Peyer's patch (tissue), 4 donors: Measurements from ENCODE around the gene SLC26A11.
A peak's percentile ranks its signal among the peaks of the same experiment; 100 is the strongest.

Source experiments
- POLR2A ChIP-seq, 2 donors: fragments of 450-650 bp; IDR thresholded peaks; one replicate each; pipeline ENCODE4 v1.5.1; 2017; ENCODE audit warnings: antibody characterized with exemption in 2 of 2, mild to moderate bottlenecking in 2 of 2, moderate library complexity in 2 of 2
- TF ChIP-seq, protein P1 (sequence below), 6 experiments: fragments of 450-650 bp in 4 of 6; fragments of 200-600 bp in 2 of 6; sonication (generic) in 1 of 6; IDR thresholded peaks; one replicate each; pipeline ENCODE4 v1.5.1; 2017 to 2019; ENCODE audit warnings: antibody characterized with exemption in 6 of 6, mild to moderate bottlenecking in 3 of 6, moderate library complexity in 1 of 6

DNA sequence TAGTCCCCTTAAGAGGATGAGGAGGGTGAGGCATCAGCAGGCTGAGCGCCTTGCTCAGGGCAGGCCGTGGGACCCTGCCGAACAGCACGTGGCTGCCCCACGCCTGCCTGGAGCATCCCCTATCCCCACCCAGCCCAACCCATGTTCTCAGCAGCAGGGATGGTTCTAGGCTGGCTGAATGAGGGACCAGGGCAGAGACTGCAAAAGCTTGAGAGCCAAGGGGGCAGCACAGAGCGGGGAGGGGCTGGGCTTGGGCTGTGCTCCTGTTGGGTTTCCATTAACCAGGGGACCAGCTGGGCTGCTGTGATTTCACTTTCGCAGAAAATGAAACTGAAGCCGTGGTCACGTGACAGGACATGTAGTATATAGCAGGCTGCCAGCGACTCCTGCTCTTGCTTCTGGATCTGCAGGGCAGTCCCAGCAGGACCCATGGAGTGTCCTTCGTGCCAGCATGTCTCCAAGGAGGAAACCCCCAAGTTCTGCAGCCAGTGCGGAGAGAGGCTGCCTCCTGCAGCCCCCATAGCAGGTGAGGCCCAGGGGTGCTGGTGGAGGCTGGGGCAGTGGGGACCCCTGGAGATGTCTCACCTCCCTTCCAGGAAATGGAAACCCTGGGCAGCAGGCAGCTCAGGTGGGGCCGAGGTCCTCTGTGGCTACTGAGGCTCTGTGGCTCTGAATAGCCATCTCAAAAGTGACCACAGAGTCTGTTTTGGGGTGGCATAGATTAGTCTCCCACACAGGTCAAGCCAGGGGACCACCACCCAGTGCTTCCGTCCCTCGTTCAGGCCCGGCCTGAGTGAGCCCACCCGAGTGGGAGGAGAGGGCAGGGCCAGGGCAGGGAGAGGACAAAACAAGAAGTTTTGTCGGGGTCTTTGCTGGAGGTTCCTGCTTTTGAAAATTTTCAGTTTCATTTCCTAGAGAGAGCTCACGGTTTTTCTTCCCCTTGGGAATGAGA is 43.3 kb downstream of the SLC26A11 start:
- TF ChIP-seq POLR2A (IDR thresholded peaks at IDR 0.05) = peak; percentile 83 to 91
- TF ChIP-seq, protein P1, sequence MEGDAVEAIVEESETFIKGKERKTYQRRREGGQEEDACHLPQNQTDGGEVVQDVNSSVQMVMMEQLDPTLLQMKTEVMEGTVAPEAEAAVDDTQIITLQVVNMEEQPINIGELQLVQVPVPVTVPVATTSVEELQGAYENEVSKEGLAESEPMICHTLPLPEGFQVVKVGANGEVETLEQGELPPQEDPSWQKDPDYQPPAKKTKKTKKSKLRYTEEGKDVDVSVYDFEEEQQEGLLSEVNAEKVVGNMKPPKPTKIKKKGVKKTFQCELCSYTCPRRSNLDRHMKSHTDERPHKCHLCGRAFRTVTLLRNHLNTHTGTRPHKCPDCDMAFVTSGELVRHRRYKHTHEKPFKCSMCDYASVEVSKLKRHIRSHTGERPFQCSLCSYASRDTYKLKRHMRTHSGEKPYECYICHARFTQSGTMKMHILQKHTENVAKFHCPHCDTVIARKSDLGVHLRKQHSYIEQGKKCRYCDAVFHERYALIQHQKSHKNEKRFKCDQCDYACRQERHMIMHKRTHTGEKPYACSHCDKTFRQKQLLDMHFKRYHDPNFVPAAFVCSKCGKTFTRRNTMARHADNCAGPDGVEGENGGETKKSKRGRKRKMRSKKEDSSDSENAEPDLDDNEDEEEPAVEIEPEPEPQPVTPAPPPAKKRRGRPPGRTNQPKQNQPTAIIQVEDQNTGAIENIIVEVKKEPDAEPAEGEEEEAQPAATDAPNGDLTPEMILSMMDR (IDR thresholded peaks at IDR 0.05) = peak in 2 of 6 experiments; percentile 35 to 39
